Skin epidermis (tissue), 12 donors: ENCODE results near the gene AGBL4.

ENCODE experiments used
- H3K27ac ChIP-seq, 21 experiments: fragments of 200-600 bp; sonication (generic) in 11 of 21; one replicate each; pipeline ENCODE4 v1.5.0; 2020; ENCODE audit warnings: mild to moderate bottlenecking in 3 of 21, inconsistent platforms in 2 of 21, moderate library complexity in 2 of 21
- H3K4me3 ChIP-seq, 7 experiments: fragments of 200-600 bp; sonication (generic) in 2 of 7; one replicate each; pipeline ENCODE4 v1.5.0; 2020; ENCODE audit warnings: inconsistent platforms in 2 of 7, mild to moderate bottlenecking in 2 of 7, moderate library complexity in 1 of 7

AGBL4 gene

GRCh38 chr1:49465486-49466185 is 558.1 kb downstream of the AGBL4 start:
- no peak overlapping the region for H3K4me3 ChIP-seq
- H3K27ac ChIP-seq = no peak overlapping the region

GRCh38 chr1:49448200-49448599 is 575.6 kb downstream of the AGBL4 start:
- no peak overlapping the region for H3K4me3 ChIP-seq
- no peak overlapping the region for H3K27ac ChIP-seq

GRCh38 chr1:49436865-49437264 is 586.9 kb downstream of the AGBL4 start:
- H3K4me3 ChIP-seq = no peak overlapping the region
- H3K27ac ChIP-seq = no peak overlapping the region

GRCh38 chr1:49435291-49435690 is 588.5 kb downstream of the AGBL4 start:
- no peak overlapping the region for H3K27ac ChIP-seq
- no peak overlapping the region for H3K4me3 ChIP-seq

- H3K27ac ChIP-seq = no peak overlapping the region
These were observed 599.0 kb downstream of the AGBL4 start for GRCh38 chr1:49424782-49425181.

GRCh38 chr1:49416758-49417157 is 607.0 kb downstream of the AGBL4 start:
- no peak overlapping the region for H3K27ac ChIP-seq
- H3K4me3 ChIP-seq = no peak overlapping the region

More at GRCh38 chr1:49424782-49425181, 599.0 kb downstream of the AGBL4 start:
- no peak overlapping the region for H3K4me3 ChIP-seq

GRCh38 chr1:49408346-49408745 is 615.4 kb downstream of the AGBL4 start:
- H3K4me3 ChIP-seq = no peak overlapping the region
- H3K27ac ChIP-seq = no peak overlapping the region

GRCh38 chr1:49397086-49397485 is 626.7 kb downstream of the AGBL4 start:
- H3K27ac ChIP-seq = no peak overlapping the region
- H3K4me3 ChIP-seq = no peak overlapping the region

- no peak overlapping the region for H3K27ac ChIP-seq
These were observed 629.6 kb downstream of the AGBL4 start for GRCh38 chr1:49394200-49394599.

GRCh38 chr1:49389699-49390098 is 634.1 kb downstream of the AGBL4 start:
- Histone ChIP-seq H3K4me3 (no peak overlapping the region), H3K27ac (no peak overlapping the region)

More at GRCh38 chr1:49394200-49394599, 629.6 kb downstream of the AGBL4 start:
- no peak overlapping the region for H3K4me3 ChIP-seq

GRCh38 chr1:49364676-49365075 is 659.1 kb downstream of the AGBL4 start:
- no peak overlapping the region for H3K27ac ChIP-seq
- no peak overlapping the region for H3K4me3 ChIP-seq

- no peak overlapping the region for H3K4me3 ChIP-seq
- H3K27ac ChIP-seq = no peak overlapping the region
These were observed 660.1 kb downstream of the AGBL4 start for GRCh38 chr1:49363628-49364027.

GRCh38 chr1:49358036-49358435 is 665.7 kb downstream of the AGBL4 start:
- Histone ChIP-seq H3K27ac (no peak overlapping the region), H3K4me3 (no peak overlapping the region)

GRCh38 chr1:49356594-49356993 is 667.2 kb downstream of the AGBL4 start:
- Histone ChIP-seq H3K4me3 (no peak overlapping the region), H3K27ac (no peak overlapping the region)

- H3K27ac ChIP-seq = no peak overlapping the region
- H3K4me3 ChIP-seq = no peak overlapping the region
These were observed 672.0 kb downstream of the AGBL4 start for GRCh38 chr1:49351768-49352167.

GRCh38 chr1:49346767-49347349 is 676.9 kb downstream of the AGBL4 start:
- Histone ChIP-seq H3K27ac (no peak overlapping the region), H3K4me3 (no peak overlapping the region)

GRCh38 chr1:49340576-49340975 is 683.2 kb downstream of the AGBL4 start:
- Histone ChIP-seq H3K4me3 (no peak overlapping the region), H3K27ac (no peak overlapping the region)

- no peak overlapping the region for H3K4me3 ChIP-seq
- H3K27ac ChIP-seq = no peak overlapping the region
These were observed 684.7 kb downstream of the AGBL4 start for GRCh38 chr1:49339043-49339442.

- H3K27ac ChIP-seq = no peak overlapping the region
- H3K4me3 ChIP-seq = no peak overlapping the region
These were observed 686.5 kb downstream of the AGBL4 start for GRCh38 chr1:49337251-49337650.

- no peak overlapping the region for H3K27ac ChIP-seq
- H3K4me3 ChIP-seq = no peak overlapping the region
These were observed 689.8 kb downstream of the AGBL4 start for GRCh38 chr1:49333906-49334305.

GRCh38 chr1:49331066-49331852 is 692.5 kb downstream of the AGBL4 start:
- H3K4me3 ChIP-seq = no peak overlapping the region

More at GRCh38 chr1:49331066-49331852, 692.5 kb downstream of the AGBL4 start:
- H3K27ac ChIP-seq = no peak overlapping the region
